HG03103 (cell line): ENCODE results near the gene SORT1.
"Not testable (repeated sequence)": the region's sequence is repeated elsewhere in the genome, so short reads cannot be mapped to it uniquely, and the experiment has no call there.

Experiments used
- ATAC-seq: cut with Tn5 transposase; IDR thresholded peaks from one replicate; pipeline ENCODE4 v1.9.1; 2021; ENCODE audit warnings: low read depth; ENCODE audit not compliant: unreplicated experiment

The SORT1 gene

DNA sequence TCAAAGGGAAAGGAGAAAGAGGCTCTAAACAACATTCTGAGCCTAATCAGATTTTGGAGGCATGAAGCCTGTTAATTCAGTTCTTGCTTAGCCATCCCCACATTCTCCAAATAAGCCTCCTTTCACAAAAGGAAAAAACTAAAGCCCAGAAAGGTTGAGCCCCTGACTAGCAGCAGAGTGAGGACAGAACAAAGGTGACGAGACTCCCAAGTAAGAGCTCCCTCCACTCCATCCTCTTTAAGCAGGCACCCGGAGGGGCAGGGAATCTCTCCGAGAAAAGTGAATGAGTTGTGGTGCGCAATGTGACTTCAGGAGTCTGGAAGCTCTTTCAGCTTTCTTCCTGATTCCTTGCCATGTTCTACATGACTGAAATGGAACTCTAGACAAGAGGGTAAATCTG, 47.5 kb downstream of the SORT1 start:
- ATAC-seq = no peak

DNA sequence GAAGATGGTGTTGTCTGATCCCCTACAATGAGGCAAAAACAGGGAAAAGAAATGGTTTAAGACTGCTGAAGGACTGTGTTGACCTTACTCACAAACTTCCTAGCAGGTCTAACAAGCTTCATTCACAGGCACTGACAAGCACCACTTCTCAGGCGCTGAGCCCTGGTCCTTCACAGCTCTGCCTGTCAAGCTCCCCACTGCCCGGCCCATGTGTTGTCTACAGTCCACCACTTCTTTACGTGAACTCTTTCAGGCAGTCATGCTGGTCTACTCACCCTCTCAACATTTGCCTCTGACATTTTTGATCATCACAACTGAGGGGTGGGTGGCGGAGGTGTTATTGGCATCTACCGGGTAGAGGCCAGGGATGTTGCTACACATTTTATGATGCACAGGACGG, 50.2 kb downstream of the SORT1 start:
- ATAC-seq = no peak

DNA sequence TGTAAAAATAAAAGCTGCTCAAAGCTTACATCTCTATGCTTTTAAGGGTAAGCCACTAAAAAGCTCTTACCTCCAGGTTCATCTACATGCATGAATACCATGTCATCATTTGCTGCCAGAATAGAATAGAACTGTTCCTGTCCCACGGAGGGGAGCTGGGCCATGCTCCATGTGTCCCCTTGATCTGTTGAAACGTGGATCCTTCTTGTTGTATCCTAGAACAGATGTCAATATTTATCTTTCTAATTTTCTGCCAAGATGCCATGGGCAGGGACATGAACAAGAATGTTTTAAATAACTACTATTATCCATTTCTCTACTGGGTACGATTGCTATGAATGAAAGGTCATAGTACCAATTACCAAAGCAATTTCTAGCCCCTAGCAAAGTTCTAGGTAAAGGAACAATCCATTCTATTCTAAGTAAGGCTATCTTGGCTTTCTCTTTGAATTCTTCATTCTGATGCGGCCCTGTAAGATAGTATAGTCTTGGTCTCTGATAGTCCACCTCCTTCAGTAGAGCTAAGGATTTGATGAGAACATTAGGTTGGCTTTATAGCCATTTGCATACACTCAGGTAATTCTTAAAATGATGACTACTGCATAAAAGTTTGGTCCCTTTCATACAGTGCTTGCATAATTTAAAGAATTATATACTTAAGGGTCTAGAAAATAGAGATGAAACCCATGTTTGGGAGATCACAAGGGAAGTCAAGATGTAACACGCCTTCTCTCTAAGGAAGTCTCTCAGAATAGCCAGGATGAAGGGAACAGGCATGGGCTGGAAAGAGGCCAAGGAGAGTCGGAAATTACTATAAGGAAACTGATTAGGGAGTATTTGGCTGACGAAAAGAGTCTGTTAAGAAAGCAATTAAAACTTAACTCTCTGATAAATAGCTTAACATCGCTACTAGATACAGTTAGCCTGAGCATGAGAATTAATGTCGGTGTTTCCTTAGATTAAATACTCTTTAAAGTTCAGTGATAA, 55.5 kb downstream of the SORT1 start:
- ATAC-seq = no peak

DNA sequence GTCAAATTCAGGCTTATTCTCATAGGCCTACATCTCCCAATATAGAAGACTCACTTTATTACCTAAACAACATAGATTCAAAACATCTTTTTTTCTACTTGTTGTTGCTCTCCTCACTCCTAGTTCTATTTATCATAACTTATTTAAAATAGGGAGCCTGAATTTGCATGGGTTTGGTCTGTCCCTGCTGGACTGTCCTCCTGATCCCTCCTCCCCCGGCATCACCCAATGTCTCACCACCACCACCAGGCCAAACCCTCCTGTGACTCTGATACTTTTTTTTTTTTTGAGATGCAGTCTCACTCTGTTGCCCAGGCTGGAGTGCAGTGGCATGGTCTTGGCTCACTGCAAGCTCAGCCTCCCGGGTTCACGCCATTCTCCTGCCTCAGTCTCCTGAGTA, 59.1 kb downstream of the SORT1 start:
- no peak for ATAC-seq

DNA sequence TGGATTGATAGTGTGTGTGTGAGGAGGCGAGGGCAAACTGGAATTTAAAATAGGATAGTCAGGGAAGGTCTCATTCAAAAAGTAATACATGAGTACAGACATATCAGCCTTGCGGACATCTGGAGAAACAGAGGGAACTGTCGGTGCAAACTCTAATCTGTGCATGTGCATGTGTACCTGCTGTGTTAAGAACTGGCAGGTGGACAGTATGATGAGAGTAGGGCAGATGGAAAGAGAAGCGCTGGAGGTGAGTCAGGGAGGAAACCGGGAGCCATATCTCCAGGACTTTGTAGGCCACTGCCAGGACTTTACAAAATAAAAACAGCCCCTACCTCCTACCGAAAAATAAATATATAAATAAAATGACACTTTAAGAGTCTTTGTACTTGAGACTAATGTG, 59.6 kb downstream of the SORT1 start:
- no peak for ATAC-seq

DNA sequence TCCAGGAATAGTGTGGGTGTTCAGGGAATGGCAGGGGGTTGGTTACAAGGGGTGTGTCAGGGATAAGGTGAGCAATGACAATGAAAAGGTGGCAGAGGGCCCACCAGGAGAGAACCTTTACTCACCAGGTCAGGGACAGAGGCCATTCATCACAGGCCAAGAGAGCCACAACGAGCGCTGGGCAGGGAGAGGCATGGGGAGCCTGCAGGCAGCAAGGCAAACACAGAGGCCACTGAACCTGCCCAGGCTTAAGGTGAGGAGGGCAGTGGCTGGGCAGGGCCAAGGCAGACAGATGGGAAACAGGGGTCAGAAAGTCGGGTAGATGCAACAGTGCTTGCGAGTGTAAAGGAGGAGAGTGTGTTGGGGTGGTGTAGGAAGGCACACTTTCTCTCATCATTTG, 62.6 kb downstream of the SORT1 start:
- ATAC-seq = no peak

DNA sequence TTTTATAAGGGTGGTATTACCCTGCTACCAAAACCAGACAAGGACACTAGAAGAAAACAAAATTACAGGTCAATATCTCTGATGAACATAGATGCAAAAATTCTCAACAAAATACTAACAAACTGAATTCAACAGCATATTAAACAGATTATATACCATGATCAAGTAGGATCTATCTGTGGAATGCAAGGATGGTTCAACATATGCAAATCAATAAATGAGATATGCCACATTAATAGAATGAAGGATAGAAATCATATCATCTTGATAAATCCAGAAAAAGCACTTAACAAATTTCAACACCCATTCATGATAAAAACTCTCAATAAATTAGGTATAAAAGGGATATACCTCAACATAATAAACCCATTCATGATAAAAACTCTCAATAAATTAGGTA, 66.6 kb downstream of the SORT1 start:
- ATAC-seq = no peak

DNA sequence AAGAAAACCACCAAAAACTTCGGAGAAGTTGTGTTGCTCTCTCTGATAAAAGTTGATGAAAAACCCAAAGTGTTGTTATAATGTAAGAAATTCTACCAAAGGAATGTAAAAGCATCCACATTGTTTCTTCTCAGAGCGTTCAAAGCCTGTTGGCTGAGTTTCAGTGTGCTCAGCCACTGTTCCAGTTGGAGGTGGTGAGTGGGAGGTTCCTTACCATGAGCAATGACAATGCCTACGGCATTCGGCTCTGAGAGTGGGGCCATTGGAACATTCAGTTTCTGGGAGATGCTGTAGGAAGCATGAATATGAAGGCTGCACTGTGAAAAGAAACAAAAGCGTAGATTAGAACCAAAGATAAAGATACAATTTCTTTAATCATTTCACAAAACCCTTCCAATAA, 70.4 kb downstream of the SORT1 start:
- no peak for ATAC-seq

DNA sequence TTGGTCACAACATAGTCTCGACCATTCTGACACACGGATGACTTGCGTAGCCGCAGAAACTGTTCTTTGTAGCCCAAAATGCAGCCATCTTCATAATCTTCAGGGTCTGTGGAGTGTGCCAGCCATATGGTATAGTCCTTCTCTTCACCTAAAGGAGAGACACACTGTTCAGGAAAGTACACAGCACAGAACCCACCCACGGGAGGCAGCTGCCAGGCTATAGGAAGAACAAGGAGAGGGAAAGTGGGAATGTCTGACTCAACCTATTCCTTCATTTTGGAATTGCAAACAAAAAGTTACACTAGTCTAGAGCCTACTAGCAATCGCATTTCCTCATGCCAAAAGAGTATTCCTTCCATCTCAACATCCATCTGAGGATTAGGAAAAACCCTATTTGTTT, 74.7 kb downstream of the SORT1 start:
- no peak for ATAC-seq

DNA sequence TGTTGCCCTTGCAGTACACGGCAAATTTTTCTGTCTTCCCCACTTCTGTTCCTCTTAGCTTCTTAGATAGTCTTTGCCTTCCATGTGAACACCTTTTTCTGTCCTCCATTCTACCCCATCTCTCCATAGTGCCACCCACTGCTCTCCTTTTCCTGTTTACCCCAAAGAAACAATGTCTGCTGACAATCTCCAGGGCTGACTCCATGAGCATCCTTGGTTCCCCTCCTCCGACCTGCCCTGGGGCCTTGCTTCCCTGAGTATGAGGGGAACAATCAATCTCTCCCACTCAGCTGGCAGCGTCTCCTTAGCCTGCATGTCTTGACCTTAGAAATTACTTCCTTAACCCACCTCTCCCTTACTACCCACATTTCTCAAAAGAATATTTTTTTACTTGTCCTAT, 78.6 kb downstream of the SORT1 start:
- no peak for ATAC-seq

DNA sequence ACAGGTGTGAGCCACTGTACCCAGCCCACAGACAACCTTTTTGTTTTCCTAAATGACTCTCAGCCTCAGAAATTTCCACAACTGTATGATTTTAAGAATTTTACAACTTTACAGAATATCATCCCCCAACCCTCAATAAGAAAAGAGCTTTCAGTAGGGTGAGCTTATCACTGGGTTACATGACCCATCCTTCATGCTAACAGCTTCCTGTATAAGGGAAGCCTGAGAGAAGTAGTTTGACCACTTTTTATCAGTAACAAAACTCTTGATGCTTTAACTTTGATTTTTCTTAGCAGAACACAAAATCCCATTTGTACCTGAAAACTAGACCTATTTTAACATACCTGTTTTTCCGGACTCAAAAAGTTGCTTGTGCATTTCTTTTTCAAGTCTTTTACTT, 81.2 kb downstream of the SORT1 start:
- ATAC-seq = no peak

DNA sequence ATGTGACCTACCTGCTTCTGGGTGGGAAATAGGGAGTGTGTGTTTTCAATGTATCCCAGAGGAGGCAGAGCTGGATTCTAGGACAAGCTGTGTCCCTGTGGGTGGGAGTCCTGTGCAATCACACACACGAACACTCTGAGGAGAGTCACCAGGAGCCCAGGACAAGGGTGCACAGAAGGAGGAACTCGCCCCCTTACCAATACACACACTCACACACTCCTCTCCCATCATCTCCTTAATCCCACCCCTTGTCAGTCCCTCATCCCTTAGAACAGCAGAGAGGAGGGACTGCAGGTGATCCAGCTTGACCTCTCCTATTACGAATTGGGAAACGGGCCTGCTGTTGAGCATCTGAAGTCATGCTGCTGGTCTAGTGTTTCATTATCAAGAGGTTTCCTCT, 82.4 kb downstream of the SORT1 start:
- no peak for ATAC-seq

DNA sequence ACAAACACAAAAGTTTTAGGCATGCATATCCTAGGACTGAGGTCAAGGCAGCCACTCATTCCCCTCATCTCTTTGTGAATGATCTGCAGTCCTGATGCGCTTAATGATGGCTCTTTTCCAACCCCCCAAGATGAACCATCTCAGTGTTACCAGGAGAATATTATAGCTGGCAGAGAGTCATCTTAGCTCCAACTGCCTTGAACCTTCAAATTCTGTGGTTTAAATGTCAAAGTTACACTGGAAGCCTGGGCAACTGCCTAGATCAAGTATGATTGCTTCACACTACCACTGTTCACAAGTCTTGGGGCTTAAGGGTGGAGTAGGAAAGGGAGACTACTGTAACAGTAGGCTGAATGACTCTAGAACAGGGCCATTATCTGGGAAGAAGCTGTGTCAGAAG, 82.9 kb downstream of the SORT1 start:
- no peak for ATAC-seq

DNA sequence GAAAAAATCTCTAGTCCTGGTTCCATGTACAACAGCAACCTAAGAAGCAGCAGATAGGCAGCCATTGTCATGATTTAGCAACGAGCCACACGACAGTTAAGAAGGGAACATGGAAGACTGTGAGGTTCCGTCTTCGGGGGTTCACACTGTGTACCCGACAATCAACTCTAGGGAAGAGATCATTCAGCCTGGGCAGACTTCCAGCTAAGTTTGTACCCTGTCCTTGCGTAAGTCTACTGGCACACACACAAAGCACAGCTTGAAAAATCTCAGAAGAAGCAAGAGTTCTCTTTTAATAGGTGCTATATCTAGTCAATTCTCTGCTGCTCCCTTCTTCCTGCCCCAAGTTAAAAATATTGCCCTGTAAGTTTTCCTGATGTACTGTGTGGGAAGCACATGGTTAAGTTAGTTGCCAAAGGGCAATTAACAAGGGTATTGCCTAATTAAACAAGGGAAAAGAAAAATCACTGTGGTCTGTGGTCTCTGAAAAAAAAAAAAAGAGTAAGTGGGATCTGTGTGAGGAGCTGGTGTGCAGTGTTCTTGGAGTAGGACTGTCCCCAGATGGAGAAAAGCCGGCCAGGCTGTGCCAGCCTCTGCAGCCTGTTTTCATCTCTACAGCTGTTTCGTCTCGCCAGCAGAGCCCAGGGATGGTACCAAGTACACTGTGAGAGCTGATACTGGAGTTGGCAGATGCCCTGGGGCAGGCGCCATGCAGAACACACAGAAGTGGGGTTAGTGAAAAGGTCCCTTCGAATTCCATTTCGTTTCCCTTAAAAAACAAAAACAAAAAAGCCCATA, 84.5 kb downstream of the SORT1 start:
- no peak for ATAC-seq

DNA sequence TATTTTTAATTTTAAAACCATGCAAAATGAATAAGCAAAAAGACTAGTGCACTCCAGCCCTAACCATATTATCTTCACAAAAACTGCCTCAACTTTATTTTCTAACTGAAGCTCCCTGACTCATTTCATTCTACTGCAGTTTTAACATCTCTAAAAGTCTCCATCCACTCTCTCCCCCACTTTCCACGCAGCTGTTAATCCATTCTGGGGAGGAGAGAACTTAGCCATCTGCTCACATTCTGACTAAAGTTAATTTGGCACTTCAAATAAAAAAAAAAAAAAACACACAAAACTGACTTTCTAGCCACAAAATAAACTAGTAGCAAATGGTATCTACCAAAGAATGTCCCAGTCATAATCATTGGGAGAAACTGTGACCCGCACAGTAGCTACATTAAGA, 85.5 kb downstream of the SORT1 start:
- no peak for ATAC-seq

DNA sequence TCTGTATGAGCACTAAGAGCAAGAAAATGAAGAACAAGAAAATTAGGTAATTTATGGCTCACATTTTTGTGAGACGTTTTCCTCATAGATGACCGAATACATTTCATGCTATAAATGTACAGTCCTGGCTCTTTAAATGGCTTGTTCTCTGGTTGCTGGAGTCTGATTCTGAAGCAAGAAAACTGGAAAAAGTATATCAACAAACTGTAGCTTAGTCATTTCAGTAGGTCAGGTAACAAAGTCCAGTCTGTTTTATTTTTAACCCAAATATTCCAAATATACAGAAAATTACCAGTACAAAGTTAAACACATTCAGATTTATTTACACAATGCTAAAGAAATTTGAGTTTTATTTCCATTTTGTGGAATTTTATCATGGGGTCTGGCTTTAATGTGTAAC, 88.4 kb downstream of the SORT1 start:
- no peak for ATAC-seq

DNA sequence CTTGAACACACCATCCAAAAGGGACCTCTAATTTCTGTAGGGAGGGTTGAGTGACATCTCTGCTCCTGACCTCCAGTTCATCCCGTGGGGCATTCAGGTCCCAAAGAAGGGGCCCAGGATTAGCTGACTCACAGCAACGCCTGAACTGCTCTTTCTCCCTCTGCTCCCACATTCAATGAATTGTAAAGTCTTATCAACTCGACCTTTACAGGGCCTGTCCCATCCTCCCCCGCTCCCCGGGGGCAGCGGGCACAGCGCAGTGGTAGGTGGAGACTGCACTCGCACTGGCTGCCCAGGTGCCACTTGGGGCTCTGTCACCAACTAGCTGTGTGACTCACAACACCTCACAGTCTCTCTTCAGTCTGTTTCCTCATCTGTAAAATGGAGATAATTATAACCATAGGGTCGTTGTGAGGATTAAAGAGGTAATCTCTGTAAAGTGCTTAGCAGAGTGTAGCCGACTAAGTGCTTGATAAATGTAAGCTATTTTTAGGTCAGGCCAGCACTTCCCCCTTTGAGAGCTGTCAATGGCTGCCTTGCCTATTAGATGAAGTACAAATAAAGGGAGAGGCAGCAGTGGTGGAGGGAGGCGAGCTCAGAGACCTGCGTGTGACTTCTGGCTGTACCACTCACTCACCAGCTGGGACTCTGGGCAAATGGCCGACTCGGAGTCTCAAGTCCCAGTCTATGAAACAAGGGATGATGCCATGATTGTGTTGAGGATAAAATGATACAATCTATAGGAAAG, 90.3 kb downstream of the SORT1 start:
- no peak for ATAC-seq

DNA sequence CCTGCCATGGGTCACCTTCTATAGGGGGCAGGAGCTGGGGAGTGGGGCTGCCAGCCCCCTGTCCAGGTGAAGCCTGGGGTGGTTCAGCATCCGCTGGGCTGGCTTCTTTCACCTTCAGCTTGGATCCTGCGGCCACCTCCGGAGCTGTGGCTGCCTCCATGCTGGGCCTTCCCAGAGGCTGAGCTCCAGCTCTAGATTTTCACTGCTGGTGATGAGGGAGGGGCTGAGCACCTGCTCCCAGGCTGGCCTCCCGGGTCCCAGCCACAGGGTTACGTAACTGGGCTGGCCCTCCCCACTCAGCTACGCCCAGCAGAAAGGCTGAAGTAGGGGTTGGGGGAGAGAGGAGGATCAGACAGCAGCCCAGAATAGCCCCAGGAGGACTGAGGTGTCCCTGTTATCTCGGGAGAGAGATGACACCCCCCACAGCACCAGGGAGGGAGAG, 90.9 kb downstream of the SORT1 start, which contains the start of gene MYBPHL:
TSS of gene MYBPHL (minus strand) at position 180 of the 442 bp plus-strand sequence. CDS start at position 160, 20 bp downstream.
- ATAC-seq = no peak

DNA sequence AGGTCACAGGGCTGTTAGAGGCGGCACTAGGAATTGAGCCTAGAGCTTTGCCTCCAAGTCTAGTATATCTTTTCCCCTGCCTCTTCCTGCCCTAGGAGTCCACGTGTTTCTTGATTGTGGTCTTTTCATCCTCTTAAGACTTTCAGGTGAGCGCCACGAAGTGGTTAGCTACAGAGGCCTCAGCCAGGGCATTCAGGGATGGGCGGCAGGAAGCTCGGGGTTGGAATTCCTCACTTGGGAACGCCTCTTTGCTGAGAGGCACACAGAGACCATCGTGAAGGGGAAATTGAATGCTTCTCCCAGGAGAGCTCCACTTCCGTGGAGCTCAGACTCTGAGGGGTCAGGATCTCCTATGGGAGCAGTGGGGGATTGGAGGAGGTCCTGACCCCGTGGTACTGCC, 91.7 kb downstream of the SORT1 start:
- not testable (repeated sequence) for ATAC-seq

DNA sequence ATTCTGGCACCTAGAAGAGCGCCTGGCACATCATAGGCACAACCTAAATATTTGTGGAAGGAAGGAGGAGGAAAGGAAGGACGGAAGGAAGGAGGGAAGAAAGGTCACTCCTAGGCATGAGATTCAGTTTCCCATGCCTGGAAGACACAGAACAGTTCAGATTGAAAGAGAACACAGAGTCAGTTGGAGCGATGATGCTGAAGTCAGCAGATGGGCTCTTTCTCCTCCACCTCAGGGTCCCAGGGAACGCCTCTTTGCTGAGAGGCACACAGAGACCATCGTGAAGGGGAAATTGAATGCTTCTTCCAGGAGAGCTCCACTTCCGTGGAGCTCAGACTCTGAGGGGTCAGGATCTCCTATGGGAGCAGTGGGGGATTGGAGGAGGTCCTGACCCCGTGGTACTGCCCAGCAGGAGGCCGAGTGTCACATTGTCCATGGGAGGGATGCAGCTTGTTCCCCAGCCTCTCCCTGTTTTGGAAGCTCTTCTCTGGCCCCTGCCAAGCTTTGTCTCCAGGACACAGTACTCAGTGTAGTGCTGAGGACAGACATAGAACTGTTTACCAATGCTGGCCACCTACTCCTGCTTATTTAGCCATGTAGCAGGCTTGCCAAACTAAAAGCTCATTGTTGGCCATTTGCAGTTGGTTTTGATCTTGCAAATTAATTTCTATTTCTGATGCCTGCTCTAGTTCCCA, 93.3 kb downstream of the SORT1 start:
- no peak for ATAC-seq
